ENCODE results near the gene KIAA1958.
A peak's percentile ranks its signal among the peaks of the same experiment; 100 is the strongest.

Gene KIAA1958

DNA sequence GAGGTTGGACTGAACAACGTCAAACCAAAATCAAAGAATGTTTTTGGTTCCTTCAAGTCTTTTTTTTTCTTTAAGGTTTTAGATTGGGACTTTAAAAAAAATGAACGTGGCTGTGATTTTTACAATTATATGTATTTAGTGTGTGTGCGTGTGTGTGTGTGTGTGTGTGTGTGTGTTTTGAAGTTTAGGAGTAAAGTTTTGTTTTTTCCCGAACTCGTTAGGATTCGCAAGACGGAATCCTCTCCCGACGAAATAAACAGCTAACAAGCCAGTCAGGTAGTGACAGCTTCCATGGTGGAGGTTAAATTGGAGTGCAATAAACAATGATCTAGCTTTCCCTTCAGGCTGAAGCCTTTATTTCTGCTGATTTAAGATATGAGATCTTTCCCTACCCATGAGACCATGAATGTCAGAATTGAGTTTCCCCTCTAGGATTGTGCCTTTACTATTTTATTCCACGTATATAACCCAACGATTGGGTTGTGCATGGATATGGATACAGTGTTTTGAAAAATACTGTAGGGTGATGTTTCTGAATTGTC is 1.2 kb downstream of the KIAA1958 start:
- H3K4me3 ChIP-seq (replicated peaks in 1 of 2; ENCODE audit: low read depth in 2 of 2, low read length in 2 of 2): peak overlapping the region; percentile 53 to 60
- no peak for DNase-seq (ENCODE audit: low read depth in 2 of 2)
- TF ChIP-seq, protein P1, sequence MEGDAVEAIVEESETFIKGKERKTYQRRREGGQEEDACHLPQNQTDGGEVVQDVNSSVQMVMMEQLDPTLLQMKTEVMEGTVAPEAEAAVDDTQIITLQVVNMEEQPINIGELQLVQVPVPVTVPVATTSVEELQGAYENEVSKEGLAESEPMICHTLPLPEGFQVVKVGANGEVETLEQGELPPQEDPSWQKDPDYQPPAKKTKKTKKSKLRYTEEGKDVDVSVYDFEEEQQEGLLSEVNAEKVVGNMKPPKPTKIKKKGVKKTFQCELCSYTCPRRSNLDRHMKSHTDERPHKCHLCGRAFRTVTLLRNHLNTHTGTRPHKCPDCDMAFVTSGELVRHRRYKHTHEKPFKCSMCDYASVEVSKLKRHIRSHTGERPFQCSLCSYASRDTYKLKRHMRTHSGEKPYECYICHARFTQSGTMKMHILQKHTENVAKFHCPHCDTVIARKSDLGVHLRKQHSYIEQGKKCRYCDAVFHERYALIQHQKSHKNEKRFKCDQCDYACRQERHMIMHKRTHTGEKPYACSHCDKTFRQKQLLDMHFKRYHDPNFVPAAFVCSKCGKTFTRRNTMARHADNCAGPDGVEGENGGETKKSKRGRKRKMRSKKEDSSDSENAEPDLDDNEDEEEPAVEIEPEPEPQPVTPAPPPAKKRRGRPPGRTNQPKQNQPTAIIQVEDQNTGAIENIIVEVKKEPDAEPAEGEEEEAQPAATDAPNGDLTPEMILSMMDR (IDR thresholded peaks at IDR 0.05; ENCODE audit: low read depth, low read length): no peak

DNA sequence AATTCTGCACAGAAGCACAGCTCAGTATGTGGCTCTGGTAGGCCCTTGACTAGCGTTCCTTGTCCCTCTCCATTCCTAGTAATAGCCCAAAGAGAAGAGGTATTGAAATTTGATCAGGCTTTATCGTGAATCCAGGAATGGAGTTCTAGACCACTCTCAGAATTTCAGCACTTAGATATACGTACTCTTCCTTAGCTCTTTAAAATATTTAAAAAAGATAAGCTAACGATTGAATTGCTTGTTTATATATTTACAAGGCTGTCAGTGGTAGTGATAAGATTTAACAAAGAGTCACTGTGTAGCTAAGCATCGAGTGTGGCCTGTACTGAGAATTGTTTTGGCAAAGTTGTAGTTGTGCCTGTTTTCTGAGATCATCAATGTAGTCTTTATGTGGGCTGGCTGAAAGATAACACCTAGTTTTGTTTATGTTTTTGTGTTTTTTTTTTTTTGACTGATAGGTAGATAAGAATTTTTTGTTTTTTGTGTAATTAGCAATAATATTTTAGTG is 2.5 kb downstream of the KIAA1958 start:
- DNase-seq (ENCODE audit: low read depth in 2 of 2): no peak
- TF ChIP-seq, protein P1 (IDR thresholded peaks at IDR 0.05; ENCODE audit: low read depth, low read length): no peak
- H3K4me3 ChIP-seq (replicated peaks in 1 of 2; ENCODE audit: low read depth in 2 of 2, low read length in 2 of 2): no peak overlapping the region

DNA sequence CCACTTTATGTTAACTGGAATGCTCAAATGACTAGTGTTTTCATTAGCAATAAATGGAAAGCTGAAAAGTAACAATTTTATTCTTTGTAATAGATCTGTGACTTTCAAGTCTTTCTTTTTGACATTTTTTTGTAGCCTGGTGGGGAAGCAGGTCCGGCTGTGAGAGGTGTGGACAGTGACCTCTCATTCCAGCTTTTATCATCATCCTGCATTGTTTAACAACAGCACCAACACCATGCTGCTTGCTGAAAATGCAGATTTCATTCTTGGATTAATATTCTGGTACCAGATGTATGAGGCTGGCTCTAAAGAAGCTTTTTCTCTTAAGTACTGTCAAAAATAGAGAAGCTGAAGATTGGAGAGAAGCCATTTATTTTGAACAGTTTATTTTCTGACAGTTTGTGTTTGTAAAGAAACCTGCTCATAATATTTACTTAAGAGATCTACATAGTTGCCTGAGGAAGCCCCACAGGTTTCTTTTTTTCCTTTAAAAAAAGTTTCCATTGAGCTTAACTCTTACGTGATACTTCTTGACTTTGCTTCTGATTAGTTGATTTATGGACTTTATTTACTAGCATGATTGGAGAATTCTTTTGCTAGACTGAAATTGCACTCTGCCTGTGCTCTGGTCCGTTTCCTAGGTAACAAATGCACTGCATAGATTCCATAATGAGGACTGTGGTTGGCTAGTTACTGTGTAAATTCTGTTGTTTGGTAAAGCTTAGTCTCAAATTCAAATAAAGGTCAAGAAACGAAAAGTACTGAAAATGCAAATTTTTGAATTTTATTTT is 3.4 kb downstream of the KIAA1958 start:
- H3K4me3 ChIP-seq (replicated peaks in 1 of 2; ENCODE audit: low read depth in 2 of 2, low read length in 2 of 2): no peak overlapping the region
- no peak for DNase-seq (ENCODE audit: low read depth in 2 of 2)
- TF ChIP-seq, protein P1 (IDR thresholded peaks at IDR 0.05; ENCODE audit: low read depth, low read length): no peak

DNA sequence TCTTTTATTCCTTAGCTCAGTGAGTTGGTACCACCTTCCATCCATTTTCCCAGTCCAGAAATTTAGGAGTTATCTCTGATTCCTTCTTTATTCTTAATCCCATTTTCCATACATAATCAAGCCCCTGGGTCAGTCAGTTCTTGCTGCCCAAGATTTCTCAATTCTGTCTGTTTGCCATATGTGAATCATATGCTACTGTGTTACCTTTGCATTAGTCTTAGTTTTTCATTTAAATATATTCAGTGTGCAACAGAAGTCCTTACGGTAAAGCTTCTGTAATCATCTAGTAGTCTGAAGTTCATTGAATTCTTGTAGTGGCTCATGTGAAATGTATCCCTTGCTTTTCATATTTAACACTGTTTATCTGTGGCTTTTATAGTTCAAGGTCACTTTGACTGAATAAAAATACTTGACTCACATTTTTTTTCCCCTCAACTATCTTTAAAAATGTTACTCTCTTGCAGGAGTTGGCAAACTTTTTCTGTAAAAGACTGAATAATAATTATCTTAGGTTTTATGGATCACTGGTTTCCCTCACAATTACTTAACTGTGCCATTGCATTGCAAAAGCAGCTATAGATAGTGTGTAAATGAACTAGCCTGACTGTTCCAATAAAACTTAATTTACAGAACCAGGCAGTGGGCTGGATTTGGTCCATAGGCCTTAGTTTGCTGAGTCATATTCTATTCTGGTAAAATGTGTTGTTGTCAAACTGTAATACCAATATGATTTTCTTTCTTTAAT is 6.9 kb downstream of the KIAA1958 start:
- peak in 1 of 2 donors; percentile 21 for DNase-seq (ENCODE audit: low read depth in 2 of 2)
- TF ChIP-seq, protein P1 (IDR thresholded peaks at IDR 0.05; ENCODE audit: low read depth, low read length): no peak
- H3K4me3 ChIP-seq (replicated peaks in 1 of 2; ENCODE audit: low read depth in 2 of 2, low read length in 2 of 2): no peak overlapping the region

DNA sequence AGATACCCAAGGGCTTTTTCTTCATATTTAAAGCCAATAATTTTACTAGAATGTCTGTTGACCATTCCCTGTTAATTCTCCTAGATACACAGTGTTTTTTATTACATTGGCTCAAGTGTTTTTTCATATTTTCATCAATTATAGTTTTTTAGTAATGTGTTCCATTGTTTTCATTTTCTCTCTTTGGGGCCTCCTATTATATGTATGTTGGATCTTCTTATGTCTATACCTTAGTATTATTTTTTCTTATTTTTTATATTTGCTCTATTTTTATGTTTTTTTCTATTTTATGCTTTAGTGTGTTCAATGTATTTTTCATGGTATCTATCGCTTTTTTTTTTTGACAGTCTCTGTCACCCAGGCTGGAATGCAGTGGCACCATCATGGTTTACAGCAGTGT is 7.5 kb downstream of the KIAA1958 start:
- no peak for DNase-seq (ENCODE audit: low read depth in 2 of 2)
- TF ChIP-seq, protein P1 (IDR thresholded peaks at IDR 0.05; ENCODE audit: low read depth, low read length): no peak
- no peak overlapping the region for H3K4me3 ChIP-seq (replicated peaks in 1 of 2; ENCODE audit: low read depth in 2 of 2, low read length in 2 of 2)

DNA sequence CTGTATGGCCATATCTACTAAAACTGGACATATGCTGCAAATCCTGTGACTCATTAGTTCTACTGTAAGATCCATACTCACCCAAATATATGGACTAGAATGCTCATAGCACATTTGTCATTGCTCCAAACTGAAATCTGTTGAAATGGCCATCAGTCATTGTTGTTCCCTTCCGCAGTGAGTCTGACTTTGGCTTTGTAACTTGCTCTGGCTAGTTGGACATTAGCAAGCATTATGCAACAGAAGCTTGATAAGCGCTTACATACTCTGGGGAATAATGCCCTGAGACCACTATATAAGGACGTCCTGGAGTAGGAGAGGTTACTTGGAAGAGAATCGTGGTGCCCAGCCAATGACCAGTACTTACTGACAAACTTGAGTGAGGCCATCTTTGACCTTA is 9.0 kb downstream of the KIAA1958 start:
- TF ChIP-seq, protein P1 (IDR thresholded peaks at IDR 0.05; ENCODE audit: low read depth, low read length): no peak
- no peak for DNase-seq (ENCODE audit: low read depth in 2 of 2)
- H3K4me3 ChIP-seq (replicated peaks in 1 of 2; ENCODE audit: low read depth in 2 of 2, low read length in 2 of 2): no peak overlapping the region
